ENCODE results near the gene OGDH. TPM values are rescaled to one million over a fixed set of nuclear protein-coding genes. Genes with fewer than 3 reads are reported as not detected.

Gene OGDH
- total RNA-seq, 1 donor from 2014 or later = 157 TPM

Other genes with a start within 250 kb of the OGDH start
- 62.2 and 133 TPM in 2 replicates for gene NUDCD3, start 116.0 kb upstream of the OGDH start, total RNA-seq
- gene NPC1L1, start 65.3 kb upstream of the OGDH start, total RNA-seq = 0.20 and 0.35 TPM in 2 replicates
- gene DDX56, start 32.7 kb upstream of the OGDH start, total RNA-seq = 51.1 and 71.2 TPM in 2 replicates
- gene TMED4, start 24.4 kb upstream of the OGDH start, total RNA-seq = 259 and 304 TPM in 2 replicates
- gene ZMIZ2, start 142.2 kb downstream of the OGDH start, total RNA-seq = 7.5 and 22.7 TPM in 2 replicates
- gene PPIA, start 190.1 kb downstream of the OGDH start, total RNA-seq = 2,537 and 3,633 TPM in 2 replicates
- 145 and 168 TPM in 2 replicates for gene H2AZ2, start 241.5 kb downstream of the OGDH start, total RNA-seq